SK-N-MC (cell line): ENCODE measurements around the gene MS4A15.
A peak's percentile ranks its signal among the peaks of the same experiment; 100 is the strongest.

Experiments
- DNase-seq: peaks from one replicate; pipeline ENCODE4 v3.0.0-alpha.2; 2011; ENCODE audit warnings: low read depth, low spot score
- H3K27ac ChIP-seq: fragments of 200-600 bp; sonication (generic); 2 replicates; pipeline ENCODE4 v1.5.1; 2016; ENCODE audit warnings: mixed run types
- H3K36me3 ChIP-seq: fragments of 200-600 bp; sonication (generic); 2 replicates; pipeline ENCODE4 v1.6.1; 2017; ENCODE audit warnings: antibody characterized with exemption, low read length, mixed read lengths; ENCODE audit not compliant: insufficient read depth
- H3K4me3 ChIP-seq: fragments of 200-600 bp; sonication (generic); 2 replicates; pipeline ENCODE4 v1.5.1; 2016
- H3K9ac ChIP-seq: fragments of 200-600 bp; sonication (generic); 2 replicates; pipeline ENCODE4 v1.8.0; 2017; ENCODE audit warnings: mixed run types, mixed read lengths; ENCODE audit not compliant: insufficient read length
- H3K9me3 ChIP-seq: fragments of 200-600 bp; sonication (generic); 2 replicates; pipeline ENCODE4 v1.6.1; 2017; ENCODE audit warnings: low read depth, mild to moderate bottlenecking, antibody characterized with exemption, low read length, moderate library complexity, mixed read lengths
- EZH2 ChIP-seq: fragments of 200-600 bp; sonication (generic); IDR thresholded peaks from one replicate; pipeline ENCODE4 v1.6.1; 2017; ENCODE audit warnings: antibody characterized with exemption
- FOXP2 ChIP-seq: optimal IDR thresholded peaks from 2 replicates; pipeline ENCODE3; 2011; ENCODE audit warnings: mild to moderate bottlenecking, moderate library complexity; ENCODE audit not compliant: insufficient read depth; ENCODE audit errors: extremely low read length, control extremely low read depth
- POLR2AphosphoS5 ChIP-seq: IDR thresholded peaks from 2 replicates; pipeline ENCODE4 v1.6.1; 2012; ENCODE audit warnings: mild to moderate bottlenecking, low read depth, low read length, borderline replicate concordance

Gene MS4A15

DNA sequence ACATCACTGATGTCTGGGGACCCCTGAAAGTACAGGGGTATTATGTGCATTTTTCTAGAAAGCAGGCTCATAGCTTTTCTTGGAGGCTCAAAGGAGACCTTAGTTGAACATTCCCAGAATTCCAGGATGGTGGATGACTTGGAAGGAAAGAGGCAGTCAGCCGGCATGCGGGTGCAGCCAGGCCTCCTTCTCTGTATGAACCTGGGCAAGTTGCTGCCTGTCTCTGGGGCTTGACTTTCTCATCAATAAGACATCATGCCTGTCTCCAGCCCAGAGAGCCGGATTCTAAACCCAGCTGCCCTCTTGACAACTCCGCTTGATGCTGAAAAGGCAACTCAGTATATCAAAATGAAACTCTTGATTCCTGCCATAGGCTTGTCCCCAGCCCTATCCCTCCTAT lies 12.6 kb downstream of the MS4A15 start:
- H3K36me3 ChIP-seq = no peaks in the 10 kb centered on the region
- TF ChIP-seq EZH2 = no peak
- no peak for TF ChIP-seq POLR2AphosphoS5
- TF ChIP-seq FOXP2 = no peak
- no peak overlapping the region for H3K4me3 ChIP-seq
- no peak for DNase-seq
- no peaks in the 10 kb centered on the region for H3K9me3 ChIP-seq
- no peak overlapping the region for H3K9ac ChIP-seq
- H3K27ac ChIP-seq = no peak overlapping the region

DNA sequence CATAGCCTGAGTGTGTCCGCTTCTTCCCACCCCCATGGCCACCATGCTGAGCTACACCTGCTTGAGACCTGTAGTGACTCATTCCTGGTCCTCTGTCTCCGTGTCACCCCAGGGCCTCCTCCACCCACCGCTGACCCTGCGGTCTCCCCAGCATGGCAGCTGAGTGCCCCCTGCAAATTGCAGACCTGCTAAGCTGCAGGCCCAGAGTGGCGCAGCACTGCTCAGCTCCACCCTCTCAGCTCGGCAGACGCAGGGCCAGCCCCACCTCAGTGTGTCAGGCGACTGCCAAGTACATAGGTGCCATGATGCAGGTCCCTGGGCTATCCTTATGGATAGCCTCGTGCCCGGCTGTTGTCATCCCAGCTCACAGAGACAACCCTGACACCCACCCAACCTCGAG lies 13.1 kb downstream of the MS4A15 start:
- no peaks in the 10 kb centered on the region for H3K36me3 ChIP-seq
- TF ChIP-seq POLR2AphosphoS5 = no peak
- TF ChIP-seq FOXP2 = no peak
- TF ChIP-seq EZH2 = no peak
- H3K4me3 ChIP-seq = no peak overlapping the region
- no peaks in the 10 kb centered on the region for H3K9me3 ChIP-seq
- H3K27ac ChIP-seq = no peak overlapping the region
- DNase-seq = no peak
- no peak overlapping the region for H3K9ac ChIP-seq

DNA sequence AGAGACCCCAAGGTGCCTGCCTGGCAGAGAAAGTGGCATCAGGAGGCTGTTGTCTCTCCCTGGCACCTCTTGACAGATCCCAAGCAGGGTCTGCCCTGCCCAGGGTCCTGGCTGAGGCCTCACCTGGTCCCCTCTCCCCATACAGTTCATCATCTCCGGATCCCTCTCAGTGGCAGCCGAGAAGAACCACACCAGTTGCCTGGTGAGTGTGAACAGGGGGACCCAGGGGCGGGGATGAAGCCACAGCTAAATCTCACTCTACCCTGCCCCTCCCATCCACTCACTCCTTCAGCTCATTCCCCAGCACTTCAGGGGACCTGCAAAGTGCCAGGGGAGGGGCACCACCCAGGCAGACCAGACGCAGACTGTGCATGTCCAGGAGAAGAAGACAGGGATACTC lies 14.5 kb downstream of the MS4A15 start:
- Histone ChIP-seq H3K36me3 (no peaks in the 10 kb centered on the region), H3K9ac (no peak overlapping the region), H3K27ac (no peak overlapping the region), H3K9me3 (no peaks in the 10 kb centered on the region), H3K4me3 (no peak overlapping the region)
- TF ChIP-seq EZH2 (no peak), FOXP2 (no peak), POLR2AphosphoS5 (no peak)
- no peak for DNase-seq

DNA sequence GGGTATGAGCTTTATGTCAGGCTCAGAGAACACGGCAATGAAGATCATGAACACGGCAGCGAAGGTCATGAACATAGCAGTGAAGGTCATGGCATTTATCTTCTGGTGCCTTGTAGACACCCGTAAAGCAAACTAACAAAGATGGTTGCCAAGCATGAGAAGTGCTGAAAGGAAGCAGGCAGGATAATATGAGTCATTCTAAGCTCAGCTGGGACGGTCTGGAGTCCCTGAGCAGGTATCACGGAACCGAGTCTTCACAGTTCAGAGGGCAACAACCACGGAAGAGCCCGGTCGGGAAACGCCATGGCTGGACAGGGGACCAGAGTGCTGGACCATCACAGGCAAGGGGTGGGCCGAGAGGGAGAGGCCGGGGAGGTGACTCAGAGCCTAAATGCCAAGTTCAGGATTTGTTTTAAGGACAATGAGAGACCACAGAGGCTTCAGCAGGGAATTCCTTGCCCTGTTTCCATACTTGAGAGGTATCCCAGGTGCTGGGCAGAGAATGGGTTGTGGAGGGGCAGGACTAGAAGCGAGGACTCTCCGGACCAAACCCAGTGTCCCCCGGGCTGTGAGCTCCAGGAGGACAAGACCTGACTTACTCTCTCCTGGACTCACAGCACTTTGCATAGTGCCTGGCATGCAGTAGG lies 15.3 kb downstream of the MS4A15 start:
- Histone ChIP-seq H3K4me3 (no peak overlapping the region), H3K27ac (no peak overlapping the region), H3K36me3 (no peaks in the 10 kb centered on the region), H3K9me3 (no peaks in the 10 kb centered on the region), H3K9ac (no peak overlapping the region)
- TF ChIP-seq POLR2AphosphoS5 (no peak), EZH2 (no peak), FOXP2 (no peak)
- no peak for DNase-seq

DNA sequence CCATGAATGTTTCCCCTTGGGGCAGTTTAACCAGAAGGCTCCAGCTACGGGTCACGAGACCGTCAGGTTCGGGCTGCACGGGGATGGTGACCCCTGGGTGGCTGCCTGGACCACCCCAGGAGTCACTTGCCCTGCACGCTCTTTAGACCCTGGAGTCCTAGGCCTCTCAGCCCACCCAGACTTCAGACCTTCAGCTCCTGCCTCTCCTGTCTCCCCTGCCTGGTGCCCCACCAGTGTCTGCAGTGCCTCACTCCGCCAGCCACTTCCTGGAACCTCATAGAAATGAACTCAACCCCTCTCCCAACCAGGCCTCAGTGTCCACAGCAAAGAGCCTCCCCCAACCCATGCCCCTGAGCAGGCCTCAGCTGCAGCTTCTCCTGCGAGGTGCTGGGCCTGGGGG lies 16.0 kb downstream of the MS4A15 start:
- Histone ChIP-seq H3K27ac (no peak overlapping the region), H3K9me3 (no peaks in the 10 kb centered on the region), H3K9ac (no peak overlapping the region), H3K36me3 (no peaks in the 10 kb centered on the region), H3K4me3 (no peak overlapping the region)
- TF ChIP-seq FOXP2 (no peak), POLR2AphosphoS5 (no peak), EZH2 (no peak)
- no peak for DNase-seq

DNA sequence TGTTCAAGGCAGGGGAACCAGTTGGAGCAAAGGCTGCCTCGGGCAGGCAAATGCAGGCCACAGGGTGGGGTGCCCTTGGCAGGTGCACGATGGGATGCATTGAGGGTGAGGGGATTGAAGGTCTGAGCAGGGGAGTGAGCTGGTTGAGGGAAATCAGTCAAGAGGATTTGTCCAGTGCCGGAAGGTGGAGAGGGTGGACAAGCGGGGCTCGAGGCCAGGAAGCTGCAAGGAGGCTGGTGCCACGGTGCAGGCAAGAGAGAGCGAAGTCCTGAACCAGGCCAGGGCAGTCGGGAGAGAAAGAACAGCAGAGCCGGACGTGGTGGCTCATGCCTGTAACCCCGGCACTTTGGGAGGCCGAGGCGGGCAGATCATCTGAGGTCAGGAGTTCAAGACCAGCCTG lies 18.1 kb downstream of the MS4A15 start:
- H3K36me3 ChIP-seq = no peaks in the 10 kb centered on the region
- no peak for TF ChIP-seq FOXP2
- no peak for TF ChIP-seq POLR2AphosphoS5
- no peak for TF ChIP-seq EZH2
- no peaks in the 10 kb centered on the region for H3K9me3 ChIP-seq
- H3K4me3 ChIP-seq = no peak overlapping the region
- DNase-seq = no peak
- H3K9ac ChIP-seq = no peak overlapping the region
- H3K27ac ChIP-seq = no peak overlapping the region

DNA sequence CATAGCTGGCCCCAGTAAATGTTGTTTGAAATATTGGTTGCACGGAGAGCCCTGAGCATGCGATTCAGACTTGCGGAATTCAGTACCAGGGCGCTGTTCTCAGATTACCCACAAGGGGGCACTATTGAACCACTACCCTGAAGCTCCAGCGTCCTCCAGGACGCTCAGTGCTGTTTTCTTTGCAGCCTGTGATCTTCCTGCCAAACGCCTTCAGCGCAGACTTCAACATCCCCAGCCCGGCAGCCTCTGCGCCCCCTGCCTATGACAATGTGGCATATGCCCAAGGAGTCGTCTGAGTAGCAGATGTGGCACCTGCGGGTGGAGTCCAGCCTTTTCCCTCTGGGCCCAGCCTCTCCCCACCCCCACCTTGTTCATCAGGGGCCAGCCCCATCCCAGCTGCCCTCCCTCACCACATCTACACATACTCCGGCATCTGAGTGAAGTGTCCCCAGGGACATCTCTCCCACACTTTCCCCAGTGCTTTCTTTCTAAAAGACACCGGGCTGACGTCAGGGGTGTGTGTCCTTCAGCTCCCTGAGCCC lies 18.8 kb downstream of the MS4A15 start:
- DNase-seq = peak; percentile 84
- Histone ChIP-seq H3K9me3 (no peaks in the 10 kb centered on the region), H3K27ac (no peak overlapping the region), H3K4me3 (no peak overlapping the region), H3K9ac (no peak overlapping the region), H3K36me3 (no peaks in the 10 kb centered on the region)
- TF ChIP-seq EZH2 (no peak), POLR2AphosphoS5 (no peak), FOXP2 (peak; percentile 73)

DNA sequence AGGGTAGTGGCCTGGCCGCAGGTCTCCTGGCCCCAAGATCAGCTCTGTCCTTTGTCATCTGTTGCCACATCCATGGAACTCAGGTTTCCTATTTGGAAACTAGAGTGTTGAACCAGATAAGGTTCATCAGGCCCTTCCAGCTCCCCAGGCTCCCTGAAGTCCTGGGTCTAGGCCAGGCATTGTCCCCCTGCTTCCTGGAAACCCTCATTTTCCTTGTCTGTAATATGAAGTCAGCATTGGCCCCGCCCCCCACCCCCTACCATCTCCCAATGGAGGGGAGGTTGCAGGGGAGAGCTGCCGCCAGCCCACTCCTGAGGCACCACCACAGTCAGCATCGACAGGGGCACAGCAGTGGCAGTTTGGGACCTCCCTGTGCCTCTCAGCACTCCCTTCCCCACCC lies 19.5 kb downstream of the MS4A15 start:
- Histone ChIP-seq H3K4me3 (no peak overlapping the region), H3K9ac (no peak overlapping the region), H3K27ac (no peak overlapping the region), H3K36me3 (no peaks in the 10 kb centered on the region), H3K9me3 (no peaks in the 10 kb centered on the region)
- TF ChIP-seq FOXP2 (no peak), POLR2AphosphoS5 (no peak), EZH2 (no peak)
- DNase-seq = no peak

DNA sequence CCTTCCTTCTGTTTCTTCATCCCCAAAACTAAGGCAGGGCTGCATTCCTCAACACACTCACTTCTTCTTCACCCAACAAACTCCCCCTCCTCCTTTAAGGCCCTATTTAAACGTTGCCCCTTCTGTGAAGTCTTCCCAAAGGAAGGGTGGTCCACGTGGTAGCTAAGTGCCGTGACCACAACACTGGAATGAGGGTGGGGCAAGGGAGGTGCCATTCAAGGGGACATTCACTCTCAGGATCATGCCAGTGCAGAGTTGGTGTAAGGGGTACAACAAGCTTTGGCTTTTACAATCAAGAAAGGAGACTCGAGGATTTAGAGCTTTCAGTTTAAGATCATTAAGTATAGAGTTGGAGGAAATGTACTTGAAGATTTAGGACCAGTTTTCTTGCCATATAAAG lies 20.4 kb downstream of the MS4A15 start:
- Histone ChIP-seq H3K27ac (no peak overlapping the region), H3K9ac (no peak overlapping the region), H3K36me3 (no peaks in the 10 kb centered on the region), H3K9me3 (no peaks in the 10 kb centered on the region), H3K4me3 (no peak overlapping the region)
- DNase-seq = no peak
- TF ChIP-seq POLR2AphosphoS5 (no peak), EZH2 (no peak), FOXP2 (no peak)
